ENCODE results near the gene MRPS21.

GRCh38 chr1:150257624-150258585 lies 35.8 kb upstream of the MRPS21 start, which contains the start of gene CA14:
- no peak for TF ChIP-seq CTCF (IDR thresholded peaks at IDR 0.05; ENCODE audit: low read depth, low read length)
- TF ChIP-seq POLR2A (IDR thresholded peaks at IDR 0.05; ENCODE audit: extremely low read depth, insufficient read length) = no peak

All from NB4 (cell line).